HFF-Myc (cell line): Measurements from ENCODE around the gene NTN5.

Experiments
- DNase-seq: peaks from one replicate; pipeline ENCODE4 v3.0.0-alpha.2; 2011; ENCODE audit warnings: low read depth; ENCODE audit errors: extremely low read depth
- H3K4me3 ChIP-seq: replicated peaks from 2 replicates; pipeline ENCODE4 v1.5.1; 2011; ENCODE audit warnings: low read depth, mild to moderate bottlenecking, control low read depth, low read length
- TF ChIP-seq, protein P1 (sequence below): IDR thresholded peaks from 2 replicates; pipeline ENCODE4 v1.5.1; 2012; ENCODE audit warnings: mild to moderate bottlenecking, low read depth, low read length, control low read depth; ENCODE audit errors: missing control alignments

The NTN5 gene

GRCh38 chr19:48669903-48670668 is 2.7 kb downstream of the NTN5 start:
- DNase-seq = no peak
- TF ChIP-seq, protein P1, sequence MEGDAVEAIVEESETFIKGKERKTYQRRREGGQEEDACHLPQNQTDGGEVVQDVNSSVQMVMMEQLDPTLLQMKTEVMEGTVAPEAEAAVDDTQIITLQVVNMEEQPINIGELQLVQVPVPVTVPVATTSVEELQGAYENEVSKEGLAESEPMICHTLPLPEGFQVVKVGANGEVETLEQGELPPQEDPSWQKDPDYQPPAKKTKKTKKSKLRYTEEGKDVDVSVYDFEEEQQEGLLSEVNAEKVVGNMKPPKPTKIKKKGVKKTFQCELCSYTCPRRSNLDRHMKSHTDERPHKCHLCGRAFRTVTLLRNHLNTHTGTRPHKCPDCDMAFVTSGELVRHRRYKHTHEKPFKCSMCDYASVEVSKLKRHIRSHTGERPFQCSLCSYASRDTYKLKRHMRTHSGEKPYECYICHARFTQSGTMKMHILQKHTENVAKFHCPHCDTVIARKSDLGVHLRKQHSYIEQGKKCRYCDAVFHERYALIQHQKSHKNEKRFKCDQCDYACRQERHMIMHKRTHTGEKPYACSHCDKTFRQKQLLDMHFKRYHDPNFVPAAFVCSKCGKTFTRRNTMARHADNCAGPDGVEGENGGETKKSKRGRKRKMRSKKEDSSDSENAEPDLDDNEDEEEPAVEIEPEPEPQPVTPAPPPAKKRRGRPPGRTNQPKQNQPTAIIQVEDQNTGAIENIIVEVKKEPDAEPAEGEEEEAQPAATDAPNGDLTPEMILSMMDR = no peak
- H3K4me3 ChIP-seq = no peak overlapping the region

GRCh38 chr19:48668761-48669160 is 4.1 kb downstream of the NTN5 start:
- H3K4me3 ChIP-seq = no peak overlapping the region
- DNase-seq = no peak
- TF ChIP-seq, protein P1 = no peak

DNA sequence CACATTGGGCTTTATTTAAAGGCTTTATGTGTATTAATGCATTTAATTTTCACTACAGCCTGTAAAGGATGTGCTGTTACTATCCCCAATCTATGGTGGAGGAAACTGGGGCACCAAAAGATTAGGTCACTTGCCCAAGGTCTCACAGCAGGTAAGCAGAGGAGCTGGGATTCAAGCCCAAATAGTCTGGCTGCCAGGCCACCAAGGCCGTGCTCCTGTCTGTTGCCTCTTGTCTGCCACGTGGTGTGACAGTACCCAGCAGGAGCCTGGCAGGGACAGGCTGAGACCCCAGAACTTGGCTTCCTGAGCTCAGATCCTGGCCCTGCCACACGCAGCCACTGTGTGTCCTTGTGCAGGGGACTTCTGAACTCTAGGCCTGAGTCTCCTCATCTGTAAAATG is 4.5 kb downstream of the NTN5 start:
- TF ChIP-seq, protein P1 = no peak
- no peak overlapping the region for H3K4me3 ChIP-seq

DNA sequence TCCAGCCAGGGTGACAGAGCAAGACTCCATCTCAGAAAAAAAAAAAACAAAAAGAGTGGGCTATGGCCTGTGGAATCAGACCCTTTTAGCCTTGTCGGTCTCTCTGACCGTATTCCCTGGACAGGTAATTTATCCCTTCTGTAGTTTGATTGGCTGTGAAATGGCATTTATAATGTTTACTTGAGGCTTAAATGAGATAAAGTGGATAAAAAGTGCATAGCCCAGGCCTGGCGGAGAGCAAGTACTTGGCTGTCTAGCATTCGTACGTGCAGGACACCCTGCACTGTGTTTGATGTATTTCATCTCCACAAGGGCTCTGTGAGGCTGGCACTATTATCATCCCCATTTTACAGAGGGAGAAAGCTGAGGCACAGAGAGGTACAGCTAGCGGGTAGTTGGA is 7.0 kb downstream of the NTN5 start:
- TF ChIP-seq, protein P1 = no peak
- H3K4me3 ChIP-seq = no peak overlapping the region

More for the DNA sequence above, 4.5 kb downstream of the NTN5 start:
- DNase-seq = no peak

GRCh38 chr19:48664476-48664875 is 8.3 kb downstream of the NTN5 start:
- H3K4me3 ChIP-seq = no peak overlapping the region
- TF ChIP-seq, protein P1 = no peak
- no peak for DNase-seq

More for the DNA sequence above, 7.0 kb downstream of the NTN5 start:
- DNase-seq = no peak

DNA sequence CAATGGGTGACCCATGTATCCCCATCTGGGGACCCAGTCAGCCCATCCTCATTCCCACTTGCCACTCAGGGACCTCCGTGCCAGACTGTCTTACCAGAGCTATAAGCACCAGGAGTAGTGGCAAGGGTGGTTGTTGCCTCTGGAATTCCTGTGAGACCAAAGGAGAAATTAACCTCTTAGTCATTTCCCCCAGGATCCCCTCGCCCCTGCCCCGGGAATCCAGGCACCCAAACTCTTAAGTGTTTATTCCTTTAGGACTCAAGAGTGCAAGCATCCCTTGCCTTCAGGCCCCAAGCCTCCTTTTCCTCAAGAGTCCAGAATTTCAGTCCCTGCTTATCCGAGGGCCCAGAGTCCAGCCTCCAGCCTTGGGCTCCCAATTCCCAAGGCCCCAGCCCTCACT is 9.2 kb downstream of the NTN5 start:
- no peak overlapping the region for H3K4me3 ChIP-seq
- no peak for DNase-seq
- TF ChIP-seq, protein P1 = no peak

GRCh38 chr19:48661711-48662090 is 11.1 kb downstream of the NTN5 start:
- TF ChIP-seq, protein P1 = no peak
- H3K4me3 ChIP-seq = no peak overlapping the region
- no peak for DNase-seq
